PC-3 (cell line): ENCODE measurements around the gene TIPARP. TPM values are rescaled to one million over a fixed set of nuclear protein-coding genes. Genes with fewer than 3 reads are reported as not detected.

Experiments
- ATAC-seq: fragments of 200-7000 bp; cut with Tn5 transposase; 2 replicates; pipeline ENCODE4 v1.9.1; 2020; ENCODE audit warnings: mild to moderate bottlenecking, moderate library complexity
- BruUV-seq: library from RNA; stranded (reverse); fragments of 400-500 nt; replicated peaks from 2 replicates; lab custom pipeline; 2021; lab: Mats Ljungman, UMichigan
- CTCF ChIA-PET: fragments of 300-600 bp; sonication (Branson Sonifier 250); formaldehyde crosslinking; loops from one replicate; lab custom pipeline; 2022; ENCODE audit warnings: antibody characterized with exemption; lab: Charles Lee
- POLR2A ChIA-PET: fragments of 300-600 bp; sonication (Branson Sonifier 250); formaldehyde crosslinking; loops from one replicate; lab custom pipeline; 2022; ENCODE audit warnings: antibody characterized with exemption; ENCODE audit not compliant: unreplicated experiment; lab: Charles Lee
- DNase-seq: peaks from one replicate; pipeline ENCODE4 v3.0.0-alpha.2; 2015
- H2AFZ ChIP-seq: fragments of 300-600 bp; sonication (generic); 2 replicates; pipeline ENCODE4 v1.6.0; 2016; ENCODE audit warnings: antibody characterized with exemption, low read length
- H3F3A ChIP-seq: fragments of 300-600 bp; sonication (generic); one replicate; pipeline ENCODE4 v1.6.0; 2017; ENCODE audit warnings: antibody characterized with exemption, low read length, control low read depth, mild to moderate bottlenecking; ENCODE audit not compliant: unreplicated experiment
- H3K27ac ChIP-seq: fragments of 300-600 bp; sonication (generic); 2 replicates; pipeline ENCODE4 v1.5.1; 2016; ENCODE audit warnings: mild to moderate bottlenecking, low read length
- H3K27me3 ChIP-seq: fragments of 300-600 bp; sonication (generic); 2 replicates; pipeline ENCODE4 v1.6.1; 2016; ENCODE audit warnings: low read length, mixed read lengths
- H3K36me3 ChIP-seq: fragments of 300-600 bp; sonication (generic); 2 replicates; pipeline ENCODE4 v1.6.1; 2016; ENCODE audit warnings: low read depth, mixed run types, low read length, mixed read lengths
- H3K4me1 ChIP-seq: fragments of 300-600 bp; sonication (generic); 2 replicates; pipeline ENCODE4 v1.5.1; 2016; ENCODE audit warnings: low read length; ENCODE audit not compliant: insufficient read depth
- H3K4me2 ChIP-seq: fragments of 300-600 bp; sonication (generic); 2 replicates; pipeline ENCODE4 v1.6.0; 2016; ENCODE audit warnings: low read length
- H3K4me3 ChIP-seq: fragments of 300-600 bp; sonication (generic); 2 replicates; pipeline ENCODE4 v1.5.1; 2016; ENCODE audit warnings: mild to moderate bottlenecking, low read length, mixed read lengths
- H3K79me2 ChIP-seq: fragments of 300-600 bp; sonication (generic); 2 replicates; pipeline ENCODE4 v1.6.1; 2017; ENCODE audit warnings: low read length, mixed read lengths
- H3K9ac ChIP-seq: fragments of 300-600 bp; sonication (generic); 2 replicates; pipeline ENCODE4 v1.6.0; 2016; ENCODE audit warnings: mild to moderate bottlenecking, low read length
- H3K9me2 ChIP-seq: fragments of 300-600 bp; sonication (generic); replicated peaks from 2 replicates; pipeline ENCODE4 v1.6.1; 2016; ENCODE audit warnings: mixed run types, low read length, mixed read lengths
- H3K9me3 ChIP-seq: fragments of 300-600 bp; sonication (generic); 2 replicates; pipeline ENCODE4 v1.6.1; 2016; ENCODE audit warnings: low read length, mixed read lengths
- H4K20me1 ChIP-seq: fragments of 300-600 bp; sonication (generic); 2 replicates; pipeline ENCODE4 v1.6.1; 2016; ENCODE audit warnings: low read length, mixed read lengths
- CTCF ChIP-seq: fragments of 300-600 bp; sonication (generic); conservative IDR thresholded peaks from 2 replicates; pipeline ENCODE4 v1.5.1; 2017; ENCODE audit warnings: antibody characterized with exemption, low read depth, mild to moderate bottlenecking, low read length
- EZH2 ChIP-seq: fragments of 300-600 bp; sonication (generic); IDR thresholded peaks from one replicate; pipeline ENCODE4 v1.6.1; 2017; ENCODE audit warnings: antibody characterized with exemption, mild to moderate bottlenecking, low read length; ENCODE audit not compliant: unreplicated experiment
- EZH2phosphoT487 ChIP-seq: fragments of 300-600 bp; sonication (generic); IDR thresholded peaks from 2 replicates; pipeline ENCODE4 v1.6.1; 2018; ENCODE audit warnings: mild to moderate bottlenecking, antibody characterized with exemption, low read length, borderline replicate concordance
- intact Hi-C: fragments of 100-400 bp; cut with micrococcal nuclease; formaldehyde crosslinking; loops from 2 replicates; pipeline ENCODE4 v1.9.0; 2023
- total RNA-seq: library from RNA; depleted of rRNA; stranded (reverse); fragments of >200 nt; gene quantifications from 2 replicates; pipeline ENCODE4 v1.2.3, GENCODE V29; 2014

TIPARP gene
- total RNA-seq, 1 experiment from 2014 or later = 84.7 TPM

- H2AFZ ChIP-seq = no peak overlapping the region
- BruUV-seq = no TSS peak
- CTCF ChIA-PET = no interaction called here
Observed at GRCh38 chr3:156745766-156746165, 71.4 kb downstream of the TIPARP start.

DNA sequence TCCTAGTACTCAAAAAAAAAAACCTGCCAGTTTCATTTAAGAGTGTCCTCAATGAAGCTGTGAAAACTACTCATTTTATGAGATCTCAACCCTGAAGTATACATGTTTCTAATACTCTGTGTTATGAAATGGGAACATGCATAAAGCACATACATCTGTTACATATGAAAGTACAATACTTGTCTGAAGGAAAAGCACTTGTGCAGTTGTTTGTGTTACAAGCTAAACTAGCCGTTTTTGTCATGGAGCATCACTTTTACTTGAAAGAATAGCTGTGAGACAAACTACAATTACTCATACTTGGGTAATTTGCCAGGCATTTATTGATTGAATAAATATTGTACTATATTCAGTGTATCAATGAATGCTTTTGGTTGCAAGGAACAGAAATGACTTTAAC, 72.7 kb downstream of the TIPARP start:
- no peaks in the 10 kb centered on the region for H3K27me3 ChIP-seq
- H4K20me1 ChIP-seq = no peaks in the 10 kb centered on the region
- H3K4me3 ChIP-seq = no peak overlapping the region
- ChIA-PET CTCF (no interaction called here), POLR2A (no interaction called here)
- H3K4me2 ChIP-seq = no peak overlapping the region
- H3K79me2 ChIP-seq = no peaks in the 10 kb centered on the region
- H3K9me2 ChIP-seq = no peaks in the 10 kb centered on the region
- H2AFZ ChIP-seq = no peak overlapping the region
- DNase-seq = no peak
- BruUV-seq = no TSS peak
- H3K36me3 ChIP-seq = no peaks in the 10 kb centered on the region
- no peaks in the 10 kb centered on the region for H3F3A ChIP-seq
- intact Hi-C loops = no loop called here
- TF ChIP-seq CTCF = no peak
- no peaks in the 10 kb centered on the region; the same call in 1 of the 2 replicates for H3K9me3 ChIP-seq
- ATAC-seq = no peak
- no peaks in the 10 kb centered on the region; the same call in 1 of the 2 replicates for H3K4me1 ChIP-seq
- no peak overlapping the region for H3K9ac ChIP-seq
- H3K27ac ChIP-seq = no peak overlapping the region

More at GRCh38 chr3:156745766-156746165, 71.4 kb downstream of the TIPARP start:
- no peak overlapping the region for H3K4me2 ChIP-seq
- DNase-seq = no peak
- TF ChIP-seq EZH2 (no peak), EZH2phosphoT487 (no peak), CTCF (no peak)
- no peaks in the 10 kb centered on the region for H3K9me2 ChIP-seq
- POLR2A ChIA-PET = no interaction called here
- no peaks in the 10 kb centered on the region for H3K79me2 ChIP-seq
- no peaks in the 10 kb centered on the region for H4K20me1 ChIP-seq
- ATAC-seq = no peak
- H3K27me3 ChIP-seq = no peaks in the 10 kb centered on the region
- H3K4me1 ChIP-seq = no peaks in the 10 kb centered on the region
- H3K27ac ChIP-seq = no peak overlapping the region
- no peaks in the 10 kb centered on the region for H3K36me3 ChIP-seq
- no peaks in the 10 kb centered on the region for H3F3A ChIP-seq
- intact Hi-C loops = no loop called here
- H3K4me3 ChIP-seq = no peak overlapping the region
- H3K9me3 ChIP-seq = no peaks in the 10 kb centered on the region; the same call in 1 of the 2 replicates
- no peak overlapping the region for H3K9ac ChIP-seq

DNA sequence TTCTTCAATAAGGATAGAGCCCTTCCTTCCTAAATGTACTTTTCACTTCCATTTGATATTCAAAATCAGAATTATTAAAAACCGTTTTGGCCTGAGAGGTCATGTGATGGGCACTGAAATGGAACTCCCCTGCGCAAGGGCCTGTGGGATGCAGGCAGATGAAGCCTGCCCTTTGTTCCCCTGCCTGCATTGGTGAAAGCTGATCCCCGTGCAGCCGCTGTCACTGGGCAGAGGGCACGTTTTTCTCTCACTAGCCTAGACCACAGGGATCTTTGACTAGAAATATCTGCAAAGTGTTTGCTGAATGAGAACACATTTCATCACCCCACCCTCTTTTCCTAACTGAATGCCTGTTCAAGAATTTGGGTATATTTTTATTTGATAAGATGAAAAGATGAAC, 74.9 kb downstream of the TIPARP start:
- Histone ChIP-seq H3K27me3 (no peaks in the 10 kb centered on the region), H3K4me1 (no peaks in the 10 kb centered on the region; the same call in 1 of the 2 replicates), H3K4me2 (no peak overlapping the region), H3F3A (no peaks in the 10 kb centered on the region), H3K4me3 (no peak overlapping the region), H3K79me2 (no peaks in the 10 kb centered on the region), H3K27ac (no peak overlapping the region), H2AFZ (no peak overlapping the region), H3K9me2 (no peaks in the 10 kb centered on the region), H3K9me3 (no peaks in the 10 kb centered on the region; the same call in 1 of the 2 replicates), H4K20me1 (no peaks in the 10 kb centered on the region), H3K36me3 (no peaks in the 10 kb centered on the region), H3K9ac (no peak overlapping the region)
- CTCF ChIA-PET = no interaction called here
- DNase-seq (no peak), ATAC-seq (no peak)
- no peak for TF ChIP-seq EZH2
- TF ChIP-seq CTCF = no peak
- TF ChIP-seq EZH2phosphoT487 = no peak
- intact Hi-C loops = no loop called here
- POLR2A ChIA-PET = no interaction called here
- no TSS peak for BruUV-seq
